ENCODE measurements around the gene CCDC89. TPM values are rescaled to one million over a fixed set of nuclear protein-coding genes. Genes with fewer than 3 reads are reported as not detected.

Gene CCDC89
- total and polyA plus RNA-seq, 7 donors: 0.13 to 2.0 (median 0.31) TPM; not detected in 1

- Histone ChIP-seq H3K36me3 (ENCODE audit: insufficient read depth in 1 of 2, low read depth in 1 of 2) (no peaks in the 10 kb centered on the region), H3K4me3 (no peak overlapping the region), H3K27ac (no peak overlapping the region), H3K27me3 (ENCODE audit: insufficient read depth in 3 of 3, low read length in 2 of 3) (no peaks in the 10 kb centered on the region), H3K9me3 (no peaks in the 10 kb centered on the region), H3K4me1 (peaks cover 4% of the 10 kb centered on the region)
- intact Hi-C loops (cut with DNase I): no loop called here
- DNase-seq: no peak
- no peak for TF ChIP-seq CTCF (IDR thresholded peaks at IDR 0.05)
- ATAC-seq: no peak
- 66 to 85% (median 72%) methylated on average over 5 of the region's 5 CpGs for WGBS, 3 donors
Measured at GRCh38 chr11:85709941-85710702, 24.1 kb upstream of the CCDC89 start.

- H3K27ac ChIP-seq: peak overlapping the region; percentile 3
- no peak overlapping the region for H3K4me3 ChIP-seq
- no peak for DNase-seq
- H3K4me1 ChIP-seq: peaks cover 4% of the 10 kb centered on the region
- peak in 1 of 4 donors; percentile 57 for ATAC-seq
- H3K9me3 ChIP-seq: no peaks in the 10 kb centered on the region
- TF ChIP-seq CTCF (IDR thresholded peaks at IDR 0.05): no peak
- intact Hi-C loops (cut with DNase I): no loop called here
- H3K36me3 ChIP-seq (ENCODE audit: insufficient read depth in 1 of 2, low read depth in 1 of 2): no peaks in the 10 kb centered on the region
- no peaks in the 10 kb centered on the region for H3K27me3 ChIP-seq (ENCODE audit: insufficient read depth in 3 of 3, low read length in 2 of 3)
Measured at GRCh38 chr11:85705800-85706199, 19.8 kb upstream of the CCDC89 start.

- Histone ChIP-seq H3K9me3 (no peaks in the 10 kb centered on the region), H3K36me3 (ENCODE audit: insufficient read depth in 1 of 2, low read depth in 1 of 2) (no peaks in the 10 kb centered on the region), H3K27ac (no peak overlapping the region), H3K27me3 (ENCODE audit: insufficient read depth in 3 of 3, low read length in 2 of 3) (no peaks in the 10 kb centered on the region), H3K4me1 (peaks cover 4% of the 10 kb centered on the region), H3K4me3 (no peak overlapping the region)
- intact Hi-C loops (cut with DNase I): no loop called here
- TF ChIP-seq CTCF (IDR thresholded peaks at IDR 0.05): no peak
- ATAC-seq: no peak
- WGBS, 3 donors: 93 to 96% (median 94%) methylated on average over 3 of the region's 3 CpGs
- DNase-seq: no peak
Measured at GRCh38 chr11:85704967-85705366, 19.0 kb upstream of the CCDC89 start.

GRCh38 chr11:85699957-85700741, 14.2 kb upstream of the CCDC89 start:
- Histone ChIP-seq H3K27me3 (ENCODE audit: insufficient read depth in 3 of 3, low read length in 2 of 3) (no peaks in the 10 kb centered on the region), H3K4me3 (no peak overlapping the region), H3K27ac (no peak overlapping the region), H3K4me1 (no peaks in the 10 kb centered on the region), H3K9me3 (no peaks in the 10 kb centered on the region), H3K36me3 (ENCODE audit: insufficient read depth in 1 of 2, low read depth in 1 of 2) (peaks cover 0 to 10% of the 10 kb centered on the region in 2 donors)
- ATAC-seq: no peak
- no peak for TF ChIP-seq CTCF (IDR thresholded peaks at IDR 0.05)
- DNase-seq: no peak
- intact Hi-C loops (cut with DNase I): no loop called here
- WGBS, 3 donors: 75 to 83% (median 81%) methylated on average over 2 of the region's 2 CpGs

All from psoas muscle (tissue), 8 donors.